B cell (primary cell): ENCODE data around the gene TRIM27.
"Not testable (repeated sequence)": the region's sequence is repeated elsewhere in the genome, so short reads cannot be mapped to it uniquely, and the experiment has no call there.

Source experiments
- CTCF ChIP-seq: fragments of 200-600 bp; IDR thresholded peaks from one replicate; pipeline ENCODE4 v1.8.0; 2022; ENCODE audit warnings: antibody characterized with exemption, mild to moderate bottlenecking
- EZH2 ChIP-seq: IDR thresholded peaks from 2 replicates; pipeline ENCODE4 v1.6.1; 2012; ENCODE audit warnings: borderline replicate concordance, low read depth, mild to moderate bottlenecking, moderate library complexity, low read length; ENCODE audit not compliant: insufficient read depth, poor library complexity, severe bottlenecking

- not testable (repeated sequence) for TF ChIP-seq CTCF, EZH2
Observed at GRCh38 chr6:28872157-28872817, 51.5 kb downstream of the TRIM27 start.
